Mesodermal cell (in vitro differentiated cells): ENCODE data around the gene SLC34A2.

Source experiments
- H3K27ac ChIP-seq: 2 replicates; pipeline ENCODE4 v1.7.0; 2013; ENCODE audit warnings: mild to moderate bottlenecking, low read depth, low read length, moderate library complexity; ENCODE audit not compliant: severe bottlenecking
- H3K36me3 ChIP-seq: 2 replicates; pipeline ENCODE4 v1.7.1; 2013; ENCODE audit warnings: mild to moderate bottlenecking, low read length, moderate library complexity; ENCODE audit not compliant: control insufficient read depth, insufficient read depth
- H3K4me1 ChIP-seq: one replicate; pipeline ENCODE4 v1.7.1; 2013; ENCODE audit warnings: mild to moderate bottlenecking, low read length; ENCODE audit not compliant: insufficient read depth, control insufficient read depth, poor library complexity, severe bottlenecking
- H3K4me3 ChIP-seq: 2 replicates; pipeline ENCODE4 v1.7.0; 2013; ENCODE audit warnings: low read length, control low read depth, mild to moderate bottlenecking; ENCODE audit not compliant: insufficient read depth, poor library complexity, severe bottlenecking; ENCODE audit errors: extremely low read depth
- H3K9me3 ChIP-seq: 2 replicates; pipeline ENCODE4 v1.7.1; 2013; ENCODE audit warnings: mild to moderate bottlenecking, low read length, moderate library complexity; ENCODE audit not compliant: control insufficient read depth
- WGBS, 2 experiments: methylation state at CpG; one replicate each; pipeline ENCODE4 v1.1.5; 2013; ENCODE audit warnings: missing lambda C conversion rate in 2 of 2; ENCODE audit not compliant: insufficient coverage in 2 of 2; 5-methylcytosine and 5-hydroxymethylcytosine counted together

SLC34A2 gene

GRCh38 chr4:25722964-25723363 lies 67.3 kb downstream of the SLC34A2 start:
- WGBS, 2 experiments: 92 to 97% methylated on average over 3 of the region's 3 CpGs
- no peaks in the 10 kb centered on the region for H3K9me3 ChIP-seq
- no peak overlapping the region for H3K4me3 ChIP-seq
- no peaks in the 10 kb centered on the region for H3K36me3 ChIP-seq
- no peak overlapping the region for H3K27ac ChIP-seq
- H3K4me1 ChIP-seq: no peaks in the 10 kb centered on the region

- H3K27ac ChIP-seq: no peak overlapping the region
- no peaks in the 10 kb centered on the region for H3K4me1 ChIP-seq
- 86 to 91% methylated on average over 1 of the region's 1 CpG for WGBS, 2 experiments
- no peak overlapping the region for H3K4me3 ChIP-seq
- H3K36me3 ChIP-seq: no peaks in the 10 kb centered on the region
- H3K9me3 ChIP-seq: no peaks in the 10 kb centered on the region
Measured at GRCh38 chr4:25723409-25723808, 67.8 kb downstream of the SLC34A2 start.

- H3K27ac ChIP-seq: no peak overlapping the region
- H3K4me1 ChIP-seq: no peaks in the 10 kb centered on the region
- H3K4me3 ChIP-seq: no peak overlapping the region
- WGBS, 2 experiments: 71 to 72% methylated on average over 6 of the region's 7 CpGs
- no peaks in the 10 kb centered on the region for H3K9me3 ChIP-seq
- no peaks in the 10 kb centered on the region for H3K36me3 ChIP-seq
Measured at GRCh38 chr4:25725870-25726269, 70.2 kb downstream of the SLC34A2 start.

GRCh38 chr4:25727711-25728493 lies 72.3 kb downstream of the SLC34A2 start:
- 94 to 95% methylated on average over 9 of the region's 9 CpGs for WGBS, 2 experiments
- H3K4me1 ChIP-seq: no peaks in the 10 kb centered on the region
- H3K4me3 ChIP-seq: no peak overlapping the region
- no peak overlapping the region for H3K27ac ChIP-seq
- no peaks in the 10 kb centered on the region for H3K9me3 ChIP-seq
- H3K36me3 ChIP-seq: no peaks in the 10 kb centered on the region
